Left lobe of liver (tissue), 2 donors: ENCODE data around the gene STXBP3. TPM values are rescaled to one million over a fixed set of nuclear protein-coding genes. Genes with fewer than 3 reads are reported as not detected.

Source experiments
- ATAC-seq: fragments of 200-7000 bp; cut with Tn5 transposase; one replicate; pipeline ENCODE4 v1.9.1; 2020; ENCODE audit warnings: mild to moderate bottlenecking, moderate library complexity
- DNase-seq: peaks from one replicate; pipeline ENCODE4 v3.0.0-alpha.2; 2020; ENCODE audit warnings: low spot score
- total RNA-seq: library from RNA; stranded (reverse); gene quantifications from one replicate; pipeline ENCODE4 v1.2.1, GENCODE V29; 2021
- donor health status: DM: no; HTN: no; CAD: no; lungs with moderate emphysema.
- donor health status: DM: no; HTN: yes; CAD: no.

Gene STXBP3
- total RNA-seq, 1 donor from 2014 or later = 16.2 TPM

- ATAC-seq (no peak), DNase-seq (no peak)
Observed at GRCh38 chr1:108792420-108792819, 45.9 kb downstream of the STXBP3 start.

DNA sequence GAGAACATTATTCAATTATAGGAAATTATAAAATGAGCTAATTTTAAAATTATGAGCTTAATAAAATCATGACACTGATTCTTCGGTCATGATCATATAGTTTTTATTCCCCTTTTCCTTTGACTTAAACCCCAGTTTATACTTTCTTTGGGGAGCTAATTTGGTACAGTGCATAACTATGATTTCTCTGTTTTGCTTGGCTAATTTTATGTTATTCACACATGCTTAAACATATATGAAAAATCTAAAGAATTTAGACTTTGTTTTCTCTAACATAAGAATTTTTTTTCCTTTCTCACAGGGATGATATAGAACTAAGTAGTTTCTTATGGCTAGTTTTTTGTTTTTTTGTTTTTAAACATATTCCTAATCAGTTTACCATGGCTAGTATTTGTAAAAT lies 52.5 kb downstream of the STXBP3 start:
- no peak for ATAC-seq
- no peak for DNase-seq

DNA sequence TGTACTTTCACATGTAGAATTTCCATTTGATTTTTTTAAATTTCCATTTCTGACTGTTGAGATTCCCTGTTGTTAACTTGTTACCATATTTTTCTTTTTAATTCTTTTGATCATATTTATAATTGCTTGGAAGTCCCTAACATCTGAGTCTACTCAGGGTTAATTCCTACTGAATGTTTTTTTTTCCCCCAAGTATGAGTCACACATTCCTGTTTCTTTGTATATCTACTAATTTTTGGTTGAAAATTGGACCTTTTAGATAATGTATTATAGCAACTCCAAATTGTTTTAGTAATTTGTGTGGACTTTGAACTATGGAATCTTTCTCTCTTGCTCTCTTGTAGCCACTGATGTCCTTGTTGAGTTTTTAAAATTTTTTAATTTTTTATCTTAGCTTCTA lies 54.6 kb downstream of the STXBP3 start:
- ATAC-seq = no peak
- DNase-seq = no peak

DNA sequence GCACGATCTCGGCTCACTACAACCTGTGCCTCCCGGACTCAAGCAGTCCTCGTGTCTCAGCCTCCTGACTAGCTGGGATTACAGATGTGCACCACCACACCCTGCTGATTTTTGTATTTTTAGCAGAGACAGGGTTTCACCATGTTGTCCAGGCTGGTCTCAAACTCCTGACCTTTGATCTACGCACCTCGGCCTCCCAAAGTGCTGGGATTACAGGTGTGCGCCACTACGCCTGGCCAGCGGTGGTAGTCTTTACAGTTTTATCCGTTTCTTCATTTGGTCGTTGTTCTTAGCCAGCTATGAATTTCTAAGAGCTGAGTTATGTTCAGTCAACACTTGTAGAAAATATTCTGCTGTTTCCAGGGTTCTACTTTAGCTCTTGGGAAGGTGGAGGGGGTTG lies 57.1 kb downstream of the STXBP3 start:
- DNase-seq (no peak), ATAC-seq (no peak)

GRCh38 chr1:108808438-108808837 lies 62.0 kb downstream of the STXBP3 start:
- DNase-seq (no peak), ATAC-seq (no peak)

DNA sequence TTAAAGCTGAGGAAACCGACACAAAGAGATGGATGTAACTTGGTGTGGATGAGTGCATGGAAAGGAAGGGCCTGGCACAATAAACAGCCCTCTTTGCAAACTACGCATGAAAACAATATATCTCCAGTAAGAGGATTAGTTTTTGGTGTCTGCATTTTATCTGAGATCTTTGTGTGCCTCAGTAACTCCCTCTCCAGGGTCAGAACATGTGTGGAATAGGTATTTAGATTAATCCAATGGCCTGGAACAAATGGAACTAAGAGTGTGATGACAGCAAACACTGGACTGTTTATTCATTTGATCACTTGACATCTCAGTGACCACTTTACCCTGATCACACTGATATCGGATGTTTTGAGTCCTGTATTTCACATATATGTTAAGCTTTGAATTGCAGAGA lies 65.1 kb downstream of the STXBP3 start:
- ATAC-seq = no peak
- DNase-seq = no peak

DNA sequence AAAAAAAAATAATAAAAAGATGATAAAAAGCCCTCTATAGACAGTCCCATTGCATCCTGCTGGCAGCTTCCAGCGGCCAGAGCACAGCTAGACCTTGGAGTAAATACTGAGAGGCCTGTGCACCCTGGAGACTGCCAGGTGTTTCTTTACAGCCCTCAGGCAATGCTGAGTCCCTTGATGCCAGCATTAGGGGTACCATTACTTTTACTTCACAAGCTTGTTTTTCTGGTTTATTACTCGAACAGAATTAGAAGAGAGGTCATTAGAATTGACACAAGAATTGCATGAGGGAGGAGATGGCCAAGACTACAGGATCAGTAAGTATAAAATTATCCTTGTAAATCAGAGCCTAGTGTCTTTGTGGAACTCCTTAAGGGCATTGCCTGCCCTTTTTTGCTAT lies 66.9 kb downstream of the STXBP3 start:
- ATAC-seq = no peak
- no peak for DNase-seq

GRCh38 chr1:108814343-108815125 lies 68.1 kb downstream of the STXBP3 start:
- peak; percentile 39 for ATAC-seq
- no peak for DNase-seq

DNA sequence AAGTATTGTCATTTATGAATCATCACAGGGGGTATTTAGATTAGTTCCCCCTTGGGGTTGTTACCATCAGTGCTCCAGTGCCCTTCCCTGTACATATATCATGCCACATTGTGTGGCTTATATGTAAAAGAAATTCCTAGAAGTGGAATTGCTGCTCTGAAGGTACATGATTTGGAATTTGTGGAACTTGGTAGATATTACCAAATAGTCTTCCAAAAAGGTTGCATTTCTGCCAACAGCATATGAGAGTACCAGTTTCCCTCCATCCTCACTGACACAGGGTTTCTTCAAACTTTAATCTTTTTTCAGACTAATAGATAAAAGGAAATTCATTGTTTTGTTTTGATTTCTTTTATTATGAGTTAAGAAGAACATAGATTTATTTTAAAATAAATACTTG lies 69.1 kb downstream of the STXBP3 start:
- DNase-seq (no peak), ATAC-seq (no peak)

DNA sequence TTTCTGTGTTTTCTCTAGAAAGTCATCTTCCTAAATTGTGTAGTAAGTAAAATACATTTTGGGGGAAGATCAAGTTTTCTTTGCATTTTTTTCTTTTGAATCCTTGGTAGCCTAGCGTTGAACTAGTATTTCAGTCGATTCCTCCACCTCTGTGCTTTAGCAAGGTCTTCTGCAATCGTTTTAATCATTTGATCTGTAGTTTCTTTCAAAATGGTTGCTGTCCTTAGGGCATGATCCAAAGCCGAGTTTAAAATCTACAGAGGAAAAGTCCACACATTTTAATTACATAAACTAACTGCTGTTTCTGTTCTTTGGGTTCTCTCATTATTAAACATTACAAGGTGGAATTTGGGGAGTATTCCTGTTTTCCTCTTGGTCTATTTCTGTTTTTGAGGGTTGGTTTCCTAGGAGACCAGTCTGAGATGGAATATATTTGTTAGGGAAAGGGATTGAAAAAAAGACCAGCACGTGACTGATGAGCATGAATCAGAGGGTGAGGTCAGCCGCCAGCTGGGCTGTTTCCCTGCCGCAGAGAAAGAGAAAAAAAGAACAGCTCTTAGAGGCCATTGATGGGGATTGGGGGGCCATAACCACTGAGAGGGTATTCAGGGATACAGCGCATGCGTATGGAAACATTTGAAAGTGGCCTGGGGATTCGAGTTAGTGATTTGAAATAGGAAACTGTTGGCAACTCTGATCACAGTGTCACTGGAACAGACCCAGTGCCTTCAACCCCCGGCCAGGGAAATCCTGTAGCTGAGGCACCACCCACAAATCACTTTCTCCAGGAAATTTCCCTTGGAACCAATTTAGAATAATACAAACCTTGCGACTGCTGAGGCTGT lies 69.8 kb downstream of the STXBP3 start:
- ATAC-seq = peak; percentile 50
- DNase-seq = no peak

GRCh38 chr1:108817016-108817415 lies 70.5 kb downstream of the STXBP3 start:
- DNase-seq (no peak), ATAC-seq (no peak)

GRCh38 chr1:108817811-108818210 lies 71.3 kb downstream of the STXBP3 start:
- no peak for ATAC-seq

DNA sequence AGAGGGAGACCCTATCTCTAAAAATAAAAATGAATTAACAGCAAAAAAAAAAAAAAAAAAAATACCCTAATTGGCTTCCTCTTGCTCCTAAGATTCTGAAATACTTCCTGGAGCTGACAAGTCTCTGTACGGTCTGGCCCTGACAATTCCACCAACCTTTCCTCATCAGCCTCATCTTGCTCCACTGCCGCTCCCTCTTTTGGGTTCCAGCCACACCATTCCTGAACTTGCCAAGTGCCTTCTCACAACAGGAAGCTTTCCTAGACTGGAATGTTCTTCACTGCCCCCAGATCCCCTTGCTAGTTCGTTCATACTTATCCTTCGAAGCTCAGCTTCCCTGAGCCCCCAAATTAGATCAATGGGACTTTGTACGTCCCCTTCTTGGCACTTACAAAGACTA lies 73.4 kb downstream of the STXBP3 start:
- no peak for ATAC-seq
- DNase-seq = no peak

More at GRCh38 chr1:108817811-108818210, 71.3 kb downstream of the STXBP3 start:
- no peak for DNase-seq

- ATAC-seq (no peak), DNase-seq (no peak)
Observed at GRCh38 chr1:108823632-108824031, 77.2 kb downstream of the STXBP3 start.

GRCh38 chr1:108824051-108824450 lies 77.6 kb downstream of the STXBP3 start:
- DNase-seq = no peak
- no peak for ATAC-seq

GRCh38 chr1:108826081-108826635 lies 79.7 kb downstream of the STXBP3 start:
- ATAC-seq = no peak
- no peak for DNase-seq

GRCh38 chr1:108828074-108828961 lies 81.8 kb downstream of the STXBP3 start:
- ATAC-seq (peak; percentile 82), DNase-seq (peak; percentile 65)

DNA sequence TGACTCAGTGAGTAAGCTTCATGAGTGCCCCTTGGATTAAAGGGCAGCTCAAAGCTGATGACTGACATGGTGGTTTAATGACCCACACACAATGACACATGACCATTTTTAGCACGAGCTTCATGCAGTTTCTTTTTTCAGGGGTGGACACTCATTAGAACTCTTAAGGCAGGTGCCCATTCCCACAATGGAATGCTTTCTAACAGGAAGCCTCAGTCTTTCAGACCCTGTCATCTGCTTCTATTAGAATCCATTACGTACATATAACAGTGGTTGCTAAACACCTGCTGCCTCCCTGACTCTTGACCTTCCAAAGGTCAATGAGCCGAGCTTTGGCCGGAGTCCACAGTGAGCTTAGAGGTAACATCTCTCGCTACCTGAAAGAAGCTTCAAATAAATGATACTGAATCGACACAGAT lies 83.0 kb downstream of the STXBP3 start:
- ATAC-seq (peak; percentile 96), DNase-seq (peak; percentile 86)

DNA sequence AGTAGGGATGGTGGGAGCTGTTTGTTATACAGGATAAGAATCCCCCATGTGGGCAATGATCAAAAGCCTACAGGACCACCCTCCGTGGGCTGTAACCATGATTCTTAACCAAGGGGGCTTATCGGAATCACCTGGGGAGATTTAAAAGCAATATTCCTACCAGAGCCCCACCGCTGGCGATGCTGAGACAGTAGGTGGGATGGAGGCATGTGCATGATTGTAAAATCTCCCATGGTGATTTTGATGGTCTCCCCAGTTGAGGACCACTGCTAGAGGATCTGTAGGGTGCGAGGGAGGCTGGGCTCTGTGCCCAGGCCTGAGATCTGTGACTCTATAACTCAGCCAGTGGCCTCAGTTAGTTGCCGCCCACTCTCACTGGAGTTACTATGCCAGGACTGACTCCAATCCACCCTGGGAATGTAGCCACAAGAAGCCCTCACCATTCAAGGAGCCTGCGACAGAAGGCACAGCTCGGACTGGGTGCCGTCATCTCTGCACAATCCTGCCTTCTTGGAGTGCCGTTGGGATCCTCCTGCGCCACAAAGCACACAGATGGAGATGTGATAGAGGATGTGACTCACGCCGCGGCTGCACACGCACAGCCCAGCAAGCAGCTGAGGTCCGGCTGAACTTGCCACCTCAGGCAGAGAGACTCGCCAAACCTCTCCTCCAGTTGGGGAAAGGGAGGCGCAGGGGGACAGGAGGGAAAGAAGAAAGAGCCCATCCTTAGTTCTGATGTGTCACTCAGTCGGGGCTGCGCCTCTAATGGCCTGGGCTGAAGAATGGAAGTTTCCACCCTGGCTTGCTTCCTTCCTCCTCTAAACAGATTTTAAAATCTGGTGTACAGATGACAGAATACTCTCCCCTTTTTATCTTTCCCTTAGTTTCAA lies 83.9 kb downstream of the STXBP3 start:
- DNase-seq (no peak), ATAC-seq (no peak)

DNA sequence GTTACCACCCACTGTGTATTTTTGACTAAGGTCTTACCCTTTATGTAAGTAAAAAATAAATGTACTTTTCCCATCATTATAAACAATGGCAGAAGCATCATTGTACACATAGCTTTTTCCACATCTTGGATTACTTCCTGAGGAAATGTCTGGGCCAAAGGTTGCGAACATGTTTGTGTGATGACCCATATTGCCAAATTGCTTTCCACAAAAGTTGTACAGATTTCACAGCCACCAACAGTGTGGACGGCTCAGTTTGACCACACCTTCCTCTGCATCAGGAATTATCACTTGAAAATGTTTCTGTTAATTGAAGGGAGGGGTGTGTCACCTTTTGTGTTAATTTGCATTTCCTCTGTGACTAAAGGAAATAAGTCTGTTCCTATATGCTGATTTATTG lies 84.8 kb downstream of the STXBP3 start:
- ATAC-seq (no peak), DNase-seq (no peak)
